Upper lobe of left lung (tissue), 6 donors: ENCODE results near the gene PRDM16. TPM values are rescaled to one million over a fixed set of nuclear protein-coding genes. Genes with fewer than 3 reads are reported as not detected.

ENCODE experiments used
- ATAC-seq, 2 donors: fragments of 200-7000 bp; cut with Tn5 transposase; one replicate each; pipeline ENCODE4 v1.9.1; 2022; ENCODE audit warnings: mild to moderate bottlenecking in 2 of 2, moderate library complexity in 2 of 2; ENCODE audit not compliant: low FRiP score in 2 of 2
- DNase-seq, 2 donors: peaks; one replicate each; pipeline ENCODE4 v3.0.0-alpha.2; 2019 to 2020
- H3K27ac ChIP-seq, 4 donors: fragments of 200-600 bp; sonication (generic); one replicate each; pipeline ENCODE4 v1.5.1; 2016 to 2019
- H3K27me3 ChIP-seq, 4 donors: fragments of 200-600 bp; sonication (generic); one replicate each; pipeline ENCODE4 v1.5.1; 2017 to 2019
- H3K36me3 ChIP-seq, 4 donors: fragments of 200-600 bp; sonication (generic); one replicate each; pipeline ENCODE4 v1.5.1; 2016 to 2019
- H3K4me1 ChIP-seq, 4 donors: fragments of 200-600 bp; sonication (generic); one replicate each; pipeline ENCODE4 v1.5.1; 2018 to 2019
- H3K4me3 ChIP-seq, 4 donors: fragments of 200-600 bp; sonication (generic); one replicate each; pipeline ENCODE4 v1.5.1; 2017 to 2019; ENCODE audit warnings: mild to moderate bottlenecking in 2 of 4, moderate library complexity in 1 of 4
- H3K9me3 ChIP-seq, 4 donors: fragments of 200-600 bp; sonication (generic); one replicate each; pipeline ENCODE4 v1.5.1; 2018 to 2019
- EP300 ChIP-seq, 4 donors: sonication (generic); formaldehyde crosslinking; IDR thresholded peaks; one replicate each; pipeline ENCODE4 v1.5.1; 2017; ENCODE audit warnings: antibody characterized with exemption in 4 of 4, control low read depth in 2 of 4
- POLR2A ChIP-seq, 4 donors: fragments of 450-650 bp; IDR thresholded peaks; one replicate each; pipeline ENCODE4 v1.5.1; 2016 to 2017; ENCODE audit warnings: antibody characterized with exemption in 4 of 4, mild to moderate bottlenecking in 2 of 4
- POLR2AphosphoS5 ChIP-seq, 2 donors: sonication (generic); formaldehyde crosslinking; IDR thresholded peaks; one replicate each; pipeline ENCODE4 v1.5.1; 2017; ENCODE audit warnings: antibody characterized with exemption in 2 of 2
- WGBS, 2 donors: methylation state at CpG; one replicate each; pipeline ENCODE4 v1.1.5; 2017 to 2018; 5-methylcytosine and 5-hydroxymethylcytosine counted together
- total RNA-seq, 6 donors: library from RNA; depleted of rRNA in 4 of 6; stranded (reverse); fragments of >200 nt in 4 of 6; gene quantifications; one replicate each; pipeline versions ENCODE4 v1.1.0 to v1.2.1, GENCODE V29; 2016 to 2021
- TF ChIP-seq, protein P1 (sequence below), 6 experiments: fragments of 450-650 bp in 4 of 6; fragments of 200-600 bp in 2 of 6; sonication (generic) in 2 of 6; IDR thresholded peaks; one replicate each; pipeline ENCODE4 v1.5.1; 2016 to 2019; ENCODE audit warnings: antibody characterized with exemption in 6 of 6
- donor health status: DM: no; HTN: no; CAD: no; lungs with moderate emphysema.
- donor health status: DM: no; HTN: yes; CAD: no; lungs with severe emphysema.

The PRDM16 gene
- total RNA-seq, 6 donors from 2014 or later: 12.3 to 54.5 (median 21.2) TPM

DNA sequence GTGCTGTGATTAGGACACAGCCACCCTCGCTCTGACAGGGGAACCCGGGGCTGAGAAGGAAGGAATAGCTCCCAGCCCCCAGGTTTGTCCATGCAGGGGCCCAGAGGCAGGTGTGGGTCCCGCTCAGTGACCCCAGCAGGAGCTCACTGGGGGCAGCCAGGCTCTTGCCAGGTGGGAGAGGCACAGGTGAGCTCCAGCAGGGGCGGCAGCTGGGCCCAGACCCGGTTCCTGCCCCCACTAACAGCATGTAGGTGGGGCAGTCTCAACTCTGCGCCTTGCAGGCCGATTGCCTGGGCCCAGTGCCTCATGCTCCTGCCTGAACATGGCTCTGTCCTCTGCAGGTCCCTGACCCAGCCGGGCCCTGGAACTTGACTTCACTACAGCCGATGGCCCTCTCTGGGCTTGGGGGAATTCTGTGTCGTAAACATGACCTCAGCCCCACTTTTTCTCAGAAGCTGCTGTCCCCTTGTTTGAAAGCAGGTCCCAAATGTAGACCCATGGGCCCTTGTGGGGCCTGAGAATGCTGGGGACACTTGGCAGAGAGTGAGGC lies 127.0 kb downstream of the PRDM16 start:
- peaks cover 0 to 4% (median 2%) of the 10 kb centered on the region in 4 donors for H3K4me1 ChIP-seq
- no peak overlapping the region for H3K4me3 ChIP-seq
- H3K36me3 ChIP-seq: no peaks in the 10 kb centered on the region
- 81% methylated on average over 8 of the region's 10 CpGs; no CpG with 5 or more reads in 1 of the 2 donors for WGBS, 2 donors
- ATAC-seq: no peak
- H3K27ac ChIP-seq: peak overlapping the region in 1 of 4 donors; percentile 56
- no peaks in the 10 kb centered on the region for H3K9me3 ChIP-seq
- TF ChIP-seq EP300 (IDR thresholded peaks at IDR 0.05) (no peak), POLR2A (IDR thresholded peaks at IDR 0.05) (no peak), POLR2AphosphoS5 (IDR thresholded peaks at IDR 0.05) (no peak)
- TF ChIP-seq, protein P1, sequence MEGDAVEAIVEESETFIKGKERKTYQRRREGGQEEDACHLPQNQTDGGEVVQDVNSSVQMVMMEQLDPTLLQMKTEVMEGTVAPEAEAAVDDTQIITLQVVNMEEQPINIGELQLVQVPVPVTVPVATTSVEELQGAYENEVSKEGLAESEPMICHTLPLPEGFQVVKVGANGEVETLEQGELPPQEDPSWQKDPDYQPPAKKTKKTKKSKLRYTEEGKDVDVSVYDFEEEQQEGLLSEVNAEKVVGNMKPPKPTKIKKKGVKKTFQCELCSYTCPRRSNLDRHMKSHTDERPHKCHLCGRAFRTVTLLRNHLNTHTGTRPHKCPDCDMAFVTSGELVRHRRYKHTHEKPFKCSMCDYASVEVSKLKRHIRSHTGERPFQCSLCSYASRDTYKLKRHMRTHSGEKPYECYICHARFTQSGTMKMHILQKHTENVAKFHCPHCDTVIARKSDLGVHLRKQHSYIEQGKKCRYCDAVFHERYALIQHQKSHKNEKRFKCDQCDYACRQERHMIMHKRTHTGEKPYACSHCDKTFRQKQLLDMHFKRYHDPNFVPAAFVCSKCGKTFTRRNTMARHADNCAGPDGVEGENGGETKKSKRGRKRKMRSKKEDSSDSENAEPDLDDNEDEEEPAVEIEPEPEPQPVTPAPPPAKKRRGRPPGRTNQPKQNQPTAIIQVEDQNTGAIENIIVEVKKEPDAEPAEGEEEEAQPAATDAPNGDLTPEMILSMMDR (IDR thresholded peaks at IDR 0.05): no peak
- H3K27me3 ChIP-seq: no peaks in the 10 kb centered on the region
- peak in 1 of 2 donors; percentile 64 for DNase-seq

- no peaks in the 10 kb centered on the region for H3K4me1 ChIP-seq
- peak overlapping the region in 1 of 4 donors; percentile 56 for H3K27ac ChIP-seq
- DNase-seq (peak in 1 of 2 donors; percentile 77), ATAC-seq (no peak)
- 63 to 89% methylated on average over 7 to 8 of the region's 17 CpGs for WGBS, 2 donors
- TF ChIP-seq POLR2AphosphoS5 (IDR thresholded peaks at IDR 0.05): no peak
- TF ChIP-seq, protein P1 (IDR thresholded peaks at IDR 0.05): no peak
- TF ChIP-seq EP300 (IDR thresholded peaks at IDR 0.05): no peak
- H3K36me3 ChIP-seq: no peaks in the 10 kb centered on the region
- H3K9me3 ChIP-seq: no peaks in the 10 kb centered on the region
- H3K27me3 ChIP-seq: no peaks in the 10 kb centered on the region
- H3K4me3 ChIP-seq: no peak overlapping the region
Observed at GRCh38 chr1:3196577-3197245, 127.7 kb downstream of the PRDM16 start.

DNA sequence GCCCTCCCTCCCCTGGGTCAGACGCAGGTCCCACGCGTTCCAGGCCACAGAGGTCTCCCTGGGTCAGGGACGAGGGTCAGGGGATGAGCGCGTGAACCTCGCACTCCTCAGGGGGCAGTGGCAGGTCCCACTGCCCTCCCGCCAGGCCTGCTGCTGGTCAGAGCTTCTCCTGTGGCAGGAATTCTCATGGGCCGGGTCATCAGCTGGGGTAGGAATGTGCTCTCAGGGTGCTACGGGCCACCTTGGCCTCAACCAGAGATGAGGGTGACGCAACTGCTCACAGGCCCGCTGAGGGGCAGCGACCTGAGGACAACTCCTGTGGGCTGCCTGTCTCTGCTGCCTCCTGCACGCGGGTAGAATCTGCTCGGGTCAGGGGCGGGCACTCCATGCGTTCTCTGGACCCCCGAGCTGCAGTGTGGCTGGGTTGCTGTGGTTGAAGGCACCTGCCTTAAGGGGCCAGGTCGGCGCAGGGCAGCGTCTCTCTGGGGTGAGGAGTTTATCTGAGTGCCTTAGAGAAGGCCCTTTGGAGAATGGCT lies 128.8 kb downstream of the PRDM16 start:
- peak overlapping the region in 1 of 4 donors; percentile 56 for H3K27ac ChIP-seq
- DNase-seq: peak in 1 of 2 donors; percentile 59
- WGBS, 2 donors: 70 to 80% methylated on average over 2 to 16 of the region's 22 CpGs
- no peak for ATAC-seq
- TF ChIP-seq, protein P1 (IDR thresholded peaks at IDR 0.05): no peak
- no peak for TF ChIP-seq POLR2AphosphoS5 (IDR thresholded peaks at IDR 0.05)
- TF ChIP-seq POLR2A (IDR thresholded peaks at IDR 0.05): no peak
- TF ChIP-seq EP300 (IDR thresholded peaks at IDR 0.05): no peak
- no peaks in the 10 kb centered on the region for H3K27me3 ChIP-seq
- no peaks in the 10 kb centered on the region for H3K36me3 ChIP-seq
- no peaks in the 10 kb centered on the region for H3K4me1 ChIP-seq
- H3K4me3 ChIP-seq: no peak overlapping the region
- no peaks in the 10 kb centered on the region for H3K9me3 ChIP-seq

DNA sequence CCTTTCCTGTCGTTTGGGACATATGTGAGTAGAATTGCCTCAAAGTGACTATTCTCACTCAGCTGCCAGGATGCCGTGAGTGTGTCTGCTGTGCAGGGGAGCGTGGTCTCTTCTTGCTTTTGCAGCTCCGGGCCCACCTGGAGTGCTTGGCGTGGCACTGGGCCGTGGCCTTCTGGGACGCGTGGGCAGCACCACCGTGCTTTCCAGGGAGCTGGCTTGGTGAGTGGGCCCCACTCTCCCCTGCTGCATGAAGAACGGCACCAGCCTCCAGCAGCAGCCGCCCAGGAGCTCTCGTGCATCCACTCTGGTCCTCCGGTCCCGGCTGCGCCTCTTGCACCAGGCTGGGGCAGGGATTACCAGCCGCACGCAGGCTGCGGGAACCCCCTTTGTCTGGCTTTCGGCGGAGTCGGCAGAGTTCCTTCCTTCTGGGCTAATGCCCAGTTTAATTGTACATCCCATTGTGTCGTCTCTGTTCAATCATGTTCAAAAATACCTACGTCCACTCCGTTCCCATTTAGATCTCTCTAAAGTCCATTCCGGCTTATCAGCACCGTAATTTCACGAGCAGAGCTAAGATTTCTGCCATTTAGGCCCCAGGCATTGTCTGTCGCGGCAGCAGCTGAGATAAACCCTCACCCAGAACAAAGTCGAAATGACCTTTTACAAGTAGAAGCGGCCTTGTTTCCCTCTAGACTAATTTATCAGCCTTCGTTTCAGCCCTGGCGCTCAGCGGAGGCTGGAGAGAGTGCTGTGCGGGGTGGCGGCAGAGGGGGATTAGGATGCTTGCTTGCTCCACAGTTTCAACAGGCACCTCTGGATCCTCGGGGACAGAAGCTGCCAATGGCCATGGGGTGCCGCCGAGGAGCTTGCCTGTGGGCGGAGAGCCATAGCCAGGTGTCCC lies 129.6 kb downstream of the PRDM16 start:
- WGBS, 2 donors: 82 to 84% methylated on average over 35 to 40 of the region's 40 CpGs
- Histone ChIP-seq H3K27ac (no peak overlapping the region), H3K9me3 (no peaks in the 10 kb centered on the region), H3K27me3 (no peaks in the 10 kb centered on the region), H3K36me3 (no peaks in the 10 kb centered on the region), H3K4me1 (no peaks in the 10 kb centered on the region), H3K4me3 (no peak overlapping the region)
- ATAC-seq: no peak
- no peak for TF ChIP-seq POLR2A (IDR thresholded peaks at IDR 0.05)
- no peak for TF ChIP-seq POLR2AphosphoS5 (IDR thresholded peaks at IDR 0.05)
- TF ChIP-seq EP300 (IDR thresholded peaks at IDR 0.05): no peak
- TF ChIP-seq, protein P1 (IDR thresholded peaks at IDR 0.05): no peak
- peak in 1 of 2 donors; percentile 76 for DNase-seq
